Mucosa of stomach (tissue), 1 donor: ENCODE data around the gene ZNF644.

Experiments used
- H3K27me3 ChIP-seq: one replicate; pipeline ENCODE4 v1.7.0; 2013; ENCODE audit warnings: mild to moderate bottlenecking, low read length; ENCODE audit not compliant: control insufficient read depth, insufficient read depth
- H3K36me3 ChIP-seq: one replicate; pipeline ENCODE4 v1.7.0; 2013; ENCODE audit warnings: low read length; ENCODE audit not compliant: control insufficient read depth, insufficient read depth
- H3K4me1 ChIP-seq: one replicate; pipeline ENCODE4 v1.7.0; 2013; ENCODE audit warnings: mild to moderate bottlenecking, low read length; ENCODE audit not compliant: control insufficient read depth, insufficient read depth
- H3K4me3 ChIP-seq: one replicate; pipeline ENCODE4 v1.7.0; 2013; ENCODE audit warnings: low read length
- H3K9ac ChIP-seq: one replicate; pipeline ENCODE4 v1.7.0; 2013; ENCODE audit warnings: mild to moderate bottlenecking, low read length, moderate library complexity
- H3K9me3 ChIP-seq: one replicate; pipeline ENCODE4 v1.7.0; 2013; ENCODE audit warnings: mild to moderate bottlenecking, low read length, moderate library complexity; ENCODE audit not compliant: control insufficient read depth
- donor health status: Pancreatic carcinoma.

ZNF644 gene

GRCh38 chr1:90969241-90969640, 52.6 kb downstream of the ZNF644 start:
- Histone ChIP-seq H3K4me1 (no peaks in the 10 kb centered on the region), H3K9ac (no peak overlapping the region), H3K36me3 (no peaks in the 10 kb centered on the region), H3K4me3 (no peak overlapping the region), H3K9me3 (no peaks in the 10 kb centered on the region), H3K27me3 (no peaks in the 10 kb centered on the region)

DNA sequence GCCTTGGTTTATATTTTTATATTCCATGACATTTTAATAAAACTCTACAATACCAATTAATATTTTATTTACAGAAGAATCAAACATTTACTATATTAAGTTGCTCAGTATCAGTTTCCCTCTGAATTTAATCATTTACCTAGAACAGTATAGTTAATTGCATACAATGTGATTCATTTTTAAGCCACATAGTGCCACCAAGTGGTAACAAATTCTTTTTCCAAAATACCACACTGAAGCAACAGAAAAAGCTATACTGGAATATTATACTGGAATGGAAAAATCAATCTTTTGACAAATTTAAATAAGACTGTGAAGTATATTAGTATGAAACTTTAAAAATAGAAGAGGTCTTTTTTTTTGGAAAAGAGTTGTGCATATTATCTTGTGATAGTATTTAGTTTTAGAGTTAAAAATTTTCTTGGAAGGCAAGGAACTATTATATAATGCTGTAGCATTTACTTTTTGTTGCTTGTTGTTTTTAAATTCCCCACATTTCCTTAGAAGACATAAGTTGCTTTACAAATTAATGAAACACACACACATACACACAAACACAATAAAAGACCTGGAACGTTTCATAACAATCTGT, 57.3 kb downstream of the ZNF644 start:
- H3K4me3 ChIP-seq, result no peak overlapping the region
- H3K27me3 ChIP-seq, result no peaks in the 10 kb centered on the region
- no peaks in the 10 kb centered on the region for H3K9me3 ChIP-seq
- H3K36me3 ChIP-seq, result no peaks in the 10 kb centered on the region
- H3K4me1 ChIP-seq, result no peaks in the 10 kb centered on the region
- H3K9ac ChIP-seq, result no peak overlapping the region

GRCh38 chr1:90963651-90964050, 58.2 kb downstream of the ZNF644 start:
- Histone ChIP-seq H3K27me3 (no peaks in the 10 kb centered on the region), H3K9me3 (no peaks in the 10 kb centered on the region), H3K36me3 (no peaks in the 10 kb centered on the region), H3K9ac (no peak overlapping the region), H3K4me1 (no peaks in the 10 kb centered on the region), H3K4me3 (no peak overlapping the region)

DNA sequence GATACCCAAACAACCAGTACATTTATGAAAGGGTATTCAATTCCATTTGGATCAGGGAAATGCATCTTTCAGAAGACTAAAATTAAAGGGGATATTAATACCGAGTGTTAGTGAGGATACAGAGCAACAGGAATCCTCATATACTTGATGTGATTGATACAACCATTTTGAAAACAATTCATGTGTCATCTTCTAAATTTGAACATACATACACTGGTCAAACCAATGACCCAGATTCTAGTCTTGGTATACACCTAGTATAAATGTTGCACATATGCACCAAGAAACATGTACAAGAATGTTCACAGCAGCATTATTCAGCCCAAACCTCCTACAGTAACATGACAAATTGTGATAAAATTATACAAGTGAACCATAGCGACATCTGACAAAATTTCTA, 58.6 kb downstream of the ZNF644 start:
- Histone ChIP-seq H3K27me3 (no peaks in the 10 kb centered on the region), H3K9ac (no peak overlapping the region), H3K36me3 (no peaks in the 10 kb centered on the region), H3K9me3 (no peaks in the 10 kb centered on the region), H3K4me1 (no peaks in the 10 kb centered on the region), H3K4me3 (no peak overlapping the region)

DNA sequence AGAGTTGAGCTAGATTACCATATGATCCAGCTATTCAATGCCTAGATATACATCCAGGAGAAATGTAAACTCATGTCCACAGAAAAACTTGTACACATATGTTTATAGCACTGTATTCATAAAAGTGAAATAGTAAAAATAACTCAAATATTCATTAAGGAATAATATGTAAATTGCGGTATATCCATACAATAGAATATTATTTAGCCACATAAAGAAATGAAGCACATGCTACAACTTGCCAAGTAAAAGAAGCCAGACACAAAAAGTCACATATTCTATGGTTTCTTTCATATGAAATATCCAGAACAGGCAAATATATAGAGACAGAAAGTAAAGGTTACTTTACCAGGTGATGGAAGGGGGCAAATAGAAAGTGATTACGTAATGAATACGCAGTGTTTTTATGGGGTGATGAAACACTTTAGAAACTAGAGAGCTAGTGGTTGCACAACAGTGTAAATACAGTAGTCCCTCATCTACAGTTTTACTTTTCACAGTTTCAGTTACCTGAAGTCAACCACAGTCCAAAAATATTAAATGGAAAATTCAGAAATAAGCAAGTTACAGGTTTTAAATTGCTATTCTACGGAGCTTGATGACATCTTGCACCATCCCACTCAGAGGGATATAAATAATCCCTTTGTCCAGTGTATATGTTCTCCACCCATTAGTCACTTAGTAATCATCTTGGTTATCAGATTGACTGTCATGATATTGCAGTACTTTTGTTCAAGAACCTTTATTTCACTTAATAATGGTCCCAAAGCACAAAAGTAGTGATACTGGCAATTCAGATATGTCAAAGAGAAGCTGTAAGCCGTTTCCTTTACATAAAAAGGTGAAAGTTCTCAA, 62.3 kb downstream of the ZNF644 start:
- H3K4me3 ChIP-seq, result no peak overlapping the region

DNA sequence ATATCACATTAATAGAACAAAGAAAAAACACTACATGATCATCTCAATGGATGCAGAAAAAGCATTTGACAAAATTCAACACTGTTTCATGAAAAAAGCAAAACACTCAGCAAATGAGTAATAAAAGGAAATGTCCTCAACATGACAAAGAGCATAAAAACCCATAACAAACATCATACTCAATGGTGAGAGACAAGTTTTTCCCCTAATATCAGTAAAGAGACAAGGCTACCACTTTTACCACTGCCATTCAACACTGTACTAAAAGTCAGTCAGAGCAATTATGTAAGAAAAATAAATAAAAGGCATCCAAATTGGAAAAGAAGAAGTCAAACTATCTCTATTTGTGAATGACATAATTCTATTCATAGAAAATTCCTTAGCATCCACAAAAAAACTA, 64.3 kb downstream of the ZNF644 start:
- Histone ChIP-seq H3K9ac (no peak overlapping the region), H3K4me1 (no peaks in the 10 kb centered on the region), H3K9me3 (no peaks in the 10 kb centered on the region), H3K27me3 (no peaks in the 10 kb centered on the region), H3K36me3 (no peaks in the 10 kb centered on the region), H3K4me3 (no peak overlapping the region)

More for the DNA sequence above, 62.3 kb downstream of the ZNF644 start:
- no peaks in the 10 kb centered on the region for H3K9me3 ChIP-seq
- H3K9ac ChIP-seq, result no peak overlapping the region
- no peaks in the 10 kb centered on the region for H3K27me3 ChIP-seq
- no peaks in the 10 kb centered on the region for H3K36me3 ChIP-seq
- no peaks in the 10 kb centered on the region for H3K4me1 ChIP-seq

DNA sequence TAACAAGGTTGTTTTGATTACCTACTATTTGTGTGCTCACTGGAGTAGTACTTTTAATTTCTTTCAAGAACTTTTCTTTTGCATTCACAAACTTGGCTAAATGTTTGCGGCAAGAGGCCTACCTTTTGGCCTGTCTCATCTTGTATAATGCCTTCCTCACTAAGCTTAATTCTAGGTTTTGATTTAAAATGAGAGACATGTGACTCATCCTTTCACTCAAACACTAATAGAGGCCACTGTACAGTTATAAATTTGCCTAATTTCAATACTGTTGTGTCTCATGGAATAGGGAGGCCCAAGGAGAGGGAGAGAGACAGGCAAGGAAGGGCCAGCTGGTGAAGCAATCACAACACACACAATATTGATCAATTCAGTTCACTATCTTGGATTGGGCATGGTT, 66.1 kb downstream of the ZNF644 start:
- no peaks in the 10 kb centered on the region for H3K4me1 ChIP-seq
- H3K9ac ChIP-seq, result no peak overlapping the region
- H3K4me3 ChIP-seq, result no peak overlapping the region
- H3K36me3 ChIP-seq, result no peaks in the 10 kb centered on the region
- H3K9me3 ChIP-seq, result no peaks in the 10 kb centered on the region
- no peaks in the 10 kb centered on the region for H3K27me3 ChIP-seq

DNA sequence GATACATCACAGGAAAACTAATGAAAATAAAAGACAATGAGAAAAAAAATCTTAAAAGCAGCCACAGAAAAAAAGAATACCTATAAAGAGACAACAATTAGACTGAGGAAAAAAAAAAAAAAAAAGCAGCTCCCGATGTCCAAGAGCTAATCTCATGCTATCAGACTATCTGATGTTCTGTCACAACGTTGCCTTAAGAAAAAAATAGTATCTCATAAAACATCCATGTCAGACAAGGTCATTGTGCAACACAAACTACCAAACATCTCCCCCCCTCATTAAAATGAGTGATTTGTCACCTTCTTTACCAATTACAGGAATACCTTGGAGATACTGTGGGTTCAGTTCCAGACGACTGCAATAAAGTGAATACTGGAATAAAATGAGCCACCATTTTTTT, 68.9 kb downstream of the ZNF644 start:
- Histone ChIP-seq H3K27me3 (no peaks in the 10 kb centered on the region), H3K9me3 (no peaks in the 10 kb centered on the region), H3K4me1 (no peaks in the 10 kb centered on the region), H3K9ac (no peak overlapping the region), H3K4me3 (no peak overlapping the region), H3K36me3 (no peaks in the 10 kb centered on the region)

DNA sequence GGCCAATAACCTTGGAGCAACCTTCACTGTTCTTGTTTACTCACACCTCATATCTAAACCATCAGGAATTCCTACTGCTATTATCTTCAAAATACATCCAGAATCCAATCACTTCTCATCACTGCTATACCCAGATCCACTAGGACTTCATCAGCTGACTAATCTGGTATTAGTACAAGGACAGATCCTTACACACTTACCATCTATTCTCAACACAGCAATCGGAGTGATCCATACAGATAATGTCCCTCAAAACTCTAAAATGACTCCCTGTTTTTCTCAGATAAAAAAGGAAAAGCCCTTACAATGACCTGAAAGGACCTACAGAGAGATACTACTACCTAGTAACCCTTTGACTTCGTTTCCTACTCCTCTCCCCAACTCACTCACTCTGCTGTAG, 70.8 kb downstream of the ZNF644 start:
- Histone ChIP-seq H3K4me3 (no peak overlapping the region), H3K9me3 (no peaks in the 10 kb centered on the region), H3K4me1 (no peaks in the 10 kb centered on the region), H3K27me3 (no peaks in the 10 kb centered on the region), H3K9ac (no peak overlapping the region), H3K36me3 (no peaks in the 10 kb centered on the region)

DNA sequence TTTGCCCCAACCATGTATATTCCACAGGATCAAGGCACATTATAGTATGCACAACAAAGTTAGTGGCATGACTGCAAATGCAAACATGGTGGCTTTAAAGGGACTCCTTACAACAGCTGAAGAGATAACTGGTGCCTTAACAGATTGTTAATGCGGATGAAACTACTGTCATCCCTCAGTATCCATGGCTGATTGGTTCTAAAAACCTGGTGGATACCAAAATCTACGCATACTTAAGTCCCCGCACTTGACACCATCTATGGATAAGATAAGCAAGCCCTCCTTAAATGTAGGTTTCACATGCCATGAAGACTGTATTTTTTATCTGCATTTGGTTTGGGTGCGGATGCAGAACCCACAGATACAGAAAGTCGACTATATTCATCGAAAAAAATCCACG, 73.5 kb downstream of the ZNF644 start:
- Histone ChIP-seq H3K27me3 (no peaks in the 10 kb centered on the region), H3K36me3 (no peaks in the 10 kb centered on the region), H3K9me3 (no peaks in the 10 kb centered on the region), H3K4me1 (no peaks in the 10 kb centered on the region), H3K9ac (no peak overlapping the region), H3K4me3 (no peak overlapping the region)

GRCh38 chr1:90946630-90947029, 75.2 kb downstream of the ZNF644 start:
- Histone ChIP-seq H3K4me3 (no peak overlapping the region), H3K36me3 (no peaks in the 10 kb centered on the region), H3K9me3 (no peaks in the 10 kb centered on the region), H3K27me3 (no peaks in the 10 kb centered on the region), H3K4me1 (no peaks in the 10 kb centered on the region), H3K9ac (no peak overlapping the region)

DNA sequence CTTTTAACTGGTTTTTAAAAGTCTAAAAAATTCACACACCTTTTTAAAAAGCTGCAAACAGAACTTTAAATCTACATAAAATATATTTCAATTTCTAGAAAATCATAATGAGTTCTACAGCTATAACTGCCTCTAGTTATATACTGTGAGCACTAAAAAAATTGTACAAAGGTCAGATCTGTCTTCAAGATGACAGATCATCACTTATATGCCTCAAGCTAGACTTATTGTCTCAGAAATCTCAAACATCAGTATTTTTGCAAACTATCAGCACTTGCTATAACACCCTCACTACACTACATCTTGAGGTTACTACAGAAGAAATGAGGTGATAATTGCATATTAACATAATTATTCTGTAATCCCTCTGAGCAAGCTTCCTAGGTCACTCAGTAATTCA, 76.5 kb downstream of the ZNF644 start:
- Histone ChIP-seq H3K36me3 (no peaks in the 10 kb centered on the region), H3K4me1 (no peaks in the 10 kb centered on the region), H3K27me3 (no peaks in the 10 kb centered on the region), H3K4me3 (no peak overlapping the region), H3K9me3 (no peaks in the 10 kb centered on the region), H3K9ac (no peak overlapping the region)
